GM04504 (cell line): ENCODE measurements around the gene ACCSL.

ENCODE experiments used
- DNase-seq: peaks from one replicate; pipeline ENCODE4 v3.0.0-alpha.2; 2012; ENCODE audit warnings: low read depth

Gene ACCSL

GRCh38 chr11:44018127-44018521, 29.7 kb upstream of the ACCSL start:
- DNase-seq, result no peak

GRCh38 chr11:44018829-44019228, 29.0 kb upstream of the ACCSL start:
- no peak for DNase-seq

GRCh38 chr11:44024977-44025376, 22.8 kb upstream of the ACCSL start:
- DNase-seq, result no peak

- DNase-seq, result no peak
Measured at GRCh38 chr11:44025727-44026126, 22.1 kb upstream of the ACCSL start.

- DNase-seq, result no peak
Measured at GRCh38 chr11:44028401-44028800, 19.4 kb upstream of the ACCSL start.

- DNase-seq, result no peak
Measured at GRCh38 chr11:44028816-44029506, 18.8 kb upstream of the ACCSL start.

- no peak for DNase-seq
Measured at GRCh38 chr11:44029507-44029845, 18.3 kb upstream of the ACCSL start.

GRCh38 chr11:44029977-44030911, 17.5 kb upstream of the ACCSL start:
- DNase-seq, result peak; percentile 28

- DNase-seq, result no peak
Measured at GRCh38 chr11:44030996-44031395, 16.8 kb upstream of the ACCSL start.

GRCh38 chr11:44031549-44031948, 16.2 kb upstream of the ACCSL start:
- DNase-seq, result no peak

- no peak for DNase-seq
Measured at GRCh38 chr11:44032299-44033085, 15.3 kb upstream of the ACCSL start.

GRCh38 chr11:44033411-44033850, 14.3 kb upstream of the ACCSL start:
- DNase-seq, result no peak

- DNase-seq, result no peak
Measured at GRCh38 chr11:44033856-44034255, 13.9 kb upstream of the ACCSL start.

- DNase-seq, result no peak
Measured at GRCh38 chr11:44034639-44035038, 13.1 kb upstream of the ACCSL start.

- DNase-seq, result peak; percentile 69
Measured at GRCh38 chr11:44036811-44037657, 10.7 kb upstream of the ACCSL start.

GRCh38 chr11:44037658-44037998, 10.2 kb upstream of the ACCSL start:
- no peak for DNase-seq

- DNase-seq, result no peak
Measured at GRCh38 chr11:44043157-44043556, 4.6 kb upstream of the ACCSL start.

GRCh38 chr11:44046182-44046581, 1.6 kb upstream of the ACCSL start:
- DNase-seq, result no peak

- no peak for DNase-seq
Measured at GRCh38 chr11:44047298-44047697, 483 bp upstream of the ACCSL start.

- no peak for DNase-seq
Measured at GRCh38 chr11:44049832-44050231, 2.1 kb downstream of the ACCSL start.

GRCh38 chr11:44051171-44051570, 3.4 kb downstream of the ACCSL start:
- no peak for DNase-seq

- DNase-seq, result no peak
Measured at GRCh38 chr11:44057340-44057739, 9.6 kb downstream of the ACCSL start.
